ENCODE measurements around the gene TBC1D22B.

DNA sequence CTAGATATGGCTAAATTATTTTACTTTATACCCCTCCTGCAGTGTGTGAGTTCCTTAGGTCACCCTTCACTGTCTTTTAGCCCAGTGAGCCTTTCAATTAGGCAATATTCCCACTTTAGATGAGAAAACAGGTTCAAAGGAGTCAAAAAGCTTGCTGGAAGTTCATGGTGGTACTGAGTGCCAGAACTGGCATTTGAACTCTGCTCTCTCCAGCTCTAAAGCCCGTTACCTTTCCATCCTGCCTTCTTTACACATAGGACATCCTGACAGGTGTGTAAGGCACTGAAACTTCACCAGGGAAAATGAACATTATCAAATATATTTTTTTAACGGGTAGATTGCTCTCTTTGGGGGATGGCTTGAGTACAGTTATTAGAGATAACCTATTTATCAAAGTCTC is 11.5 kb downstream of the TBC1D22B start:
- TF ChIP-seq CTCF (IDR thresholded peaks at IDR 0.05) (no peak), POLR2AphosphoS5 (IDR thresholded peaks at IDR 0.05) (no peak), POLR2A (IDR thresholded peaks at IDR 0.05) (no peak)
